ENCODE results near the gene EIF4G3.
"Not testable (repeated sequence)": the region's sequence is repeated elsewhere in the genome, so short reads cannot be mapped to it uniquely, and the experiment has no call there.

EIF4G3 gene

GRCh38 chr1:21077085-21077484 lies 99.6 kb downstream of the EIF4G3 start:
- no peak for DNase-seq (ENCODE audit: low read depth in 1 of 2, low spot score in 1 of 2)

- DNase-seq (ENCODE audit: low read depth in 1 of 2, low spot score in 1 of 2), result no peak
Observed at GRCh38 chr1:21072721-21073120, 104.0 kb downstream of the EIF4G3 start.

- no peak for DNase-seq (ENCODE audit: low read depth in 1 of 2, low spot score in 1 of 2)
Observed at GRCh38 chr1:21069549-21069948, 107.1 kb downstream of the EIF4G3 start.

GRCh38 chr1:21068937-21069336 lies 107.8 kb downstream of the EIF4G3 start:
- no peak for DNase-seq (ENCODE audit: low read depth in 1 of 2, low spot score in 1 of 2)

GRCh38 chr1:21067551-21068227 lies 109.0 kb downstream of the EIF4G3 start:
- no peak for DNase-seq (ENCODE audit: low read depth in 1 of 2, low spot score in 1 of 2)

GRCh38 chr1:21066356-21067012 lies 110.2 kb downstream of the EIF4G3 start:
- no peak for DNase-seq (ENCODE audit: low read depth in 1 of 2, low spot score in 1 of 2)

- no peak for DNase-seq (ENCODE audit: low read depth in 1 of 2, low spot score in 1 of 2)
Observed at GRCh38 chr1:21065851-21066250, 110.8 kb downstream of the EIF4G3 start.

- DNase-seq (ENCODE audit: low read depth in 1 of 2, low spot score in 1 of 2), result no peak
Observed at GRCh38 chr1:21064057-21064456, 112.6 kb downstream of the EIF4G3 start.

- no peak for DNase-seq (ENCODE audit: low read depth in 1 of 2, low spot score in 1 of 2)
Observed at GRCh38 chr1:21060523-21060922, 116.2 kb downstream of the EIF4G3 start.

GRCh38 chr1:21059021-21059420 lies 117.7 kb downstream of the EIF4G3 start:
- DNase-seq (ENCODE audit: low read depth in 1 of 2, low spot score in 1 of 2), result no peak

GRCh38 chr1:21058035-21058793 lies 118.5 kb downstream of the EIF4G3 start:
- no peak for DNase-seq (ENCODE audit: low read depth in 1 of 2, low spot score in 1 of 2)

- DNase-seq (ENCODE audit: low read depth in 1 of 2, low spot score in 1 of 2), result not testable (repeated sequence)
Observed at GRCh38 chr1:21053189-21053928, 123.3 kb downstream of the EIF4G3 start.

- DNase-seq (ENCODE audit: low read depth in 1 of 2, low spot score in 1 of 2), result no peak
Observed at GRCh38 chr1:21052034-21052433, 124.7 kb downstream of the EIF4G3 start.

- DNase-seq (ENCODE audit: low read depth in 1 of 2, low spot score in 1 of 2), result no peak
Observed at GRCh38 chr1:21051177-21051825, 125.4 kb downstream of the EIF4G3 start.

GRCh38 chr1:21050031-21050430 lies 126.7 kb downstream of the EIF4G3 start:
- no peak for DNase-seq (ENCODE audit: low read depth in 1 of 2, low spot score in 1 of 2)

GRCh38 chr1:21048462-21048861 lies 128.2 kb downstream of the EIF4G3 start:
- no peak for DNase-seq (ENCODE audit: low read depth in 1 of 2, low spot score in 1 of 2)

GRCh38 chr1:21046132-21046531 lies 130.6 kb downstream of the EIF4G3 start:
- no peak for DNase-seq (ENCODE audit: low read depth in 1 of 2, low spot score in 1 of 2)

GRCh38 chr1:21045351-21045750 lies 131.3 kb downstream of the EIF4G3 start:
- no peak for DNase-seq (ENCODE audit: low read depth in 1 of 2, low spot score in 1 of 2)

GRCh38 chr1:21042929-21043605 lies 133.6 kb downstream of the EIF4G3 start:
- DNase-seq (ENCODE audit: low read depth in 1 of 2, low spot score in 1 of 2), result no peak

GRCh38 chr1:21041541-21041940 lies 135.2 kb downstream of the EIF4G3 start:
- no peak for DNase-seq (ENCODE audit: low read depth in 1 of 2, low spot score in 1 of 2)
